ENCODE results near the gene FAM241B.

GRCh38 chr10:69609077-69609476 lies 21.0 kb upstream of the FAM241B start:
- no peak for TF ChIP-seq CTCF (IDR thresholded peaks at IDR 0.05; ENCODE audit: insufficient read depth, low read length, poor library complexity, severe bottlenecking)
- no peak for TF ChIP-seq EZH2phosphoT487 (conservative IDR thresholded peaks at IDR 0.05; ENCODE audit: low read length)
